B cell (primary cell): ENCODE results near the gene RIN3.

ENCODE experiments used
- CTCF ChIP-seq: fragments of 200-600 bp; IDR thresholded peaks from one replicate; pipeline ENCODE4 v1.8.0; 2022; ENCODE audit warnings: antibody characterized with exemption, mild to moderate bottlenecking
- EZH2 ChIP-seq: IDR thresholded peaks from 2 replicates; pipeline ENCODE4 v1.6.1; 2012; ENCODE audit warnings: borderline replicate concordance, low read depth, mild to moderate bottlenecking, moderate library complexity, low read length; ENCODE audit not compliant: insufficient read depth, poor library complexity, severe bottlenecking

GRCh38 chr14:92529903-92530302, 16.3 kb downstream of the RIN3 start:
- TF ChIP-seq CTCF (no peak), EZH2 (no peak)
